ENCODE data around the gene LRRK1.

LRRK1 gene

GRCh38 chr15:100934726-100935125 lies 15.6 kb downstream of the LRRK1 start:
- DNase-seq: no peak

- no peak for DNase-seq
Measured at GRCh38 chr15:100937171-100937570, 18.0 kb downstream of the LRRK1 start.

- DNase-seq: no peak
Measured at GRCh38 chr15:100939791-100940190, 20.6 kb downstream of the LRRK1 start.

- DNase-seq: no peak
Measured at GRCh38 chr15:100940767-100941379, 21.7 kb downstream of the LRRK1 start.

- no peak for DNase-seq
Measured at GRCh38 chr15:100941536-100941935, 22.4 kb downstream of the LRRK1 start.

- DNase-seq: no peak
Measured at GRCh38 chr15:100942656-100943425, 23.7 kb downstream of the LRRK1 start.

GRCh38 chr15:100944244-100944895 lies 25.2 kb downstream of the LRRK1 start:
- no peak for DNase-seq

GRCh38 chr15:100944986-100945385 lies 25.8 kb downstream of the LRRK1 start:
- no peak for DNase-seq

- no peak for DNase-seq
Measured at GRCh38 chr15:100947760-100948429, 28.7 kb downstream of the LRRK1 start.

- DNase-seq: no peak
Measured at GRCh38 chr15:100948430-100948762, 29.2 kb downstream of the LRRK1 start.

GRCh38 chr15:100949691-100950090 lies 30.5 kb downstream of the LRRK1 start:
- no peak for DNase-seq

GRCh38 chr15:100951965-100952364 lies 32.8 kb downstream of the LRRK1 start:
- no peak for DNase-seq

- no peak for DNase-seq
Measured at GRCh38 chr15:100952566-100952965, 33.4 kb downstream of the LRRK1 start.

- no peak for DNase-seq
Measured at GRCh38 chr15:100958326-100959065, 39.3 kb downstream of the LRRK1 start.

- DNase-seq: no peak
Measured at GRCh38 chr15:100959066-100960050, 40.2 kb downstream of the LRRK1 start.

- no peak for DNase-seq
Measured at GRCh38 chr15:100966997-100967396, 47.8 kb downstream of the LRRK1 start.

GRCh38 chr15:100968050-100968966 lies 49.2 kb downstream of the LRRK1 start:
- no peak for DNase-seq

- no peak for DNase-seq
Measured at GRCh38 chr15:100972975-100973350, 53.8 kb downstream of the LRRK1 start.

Measured in nucleus accumbens (tissue), 56 donors.